Nephron (organoid): ENCODE results near the gene TSPAN18.
A peak's percentile ranks its signal among the peaks of the same experiment; 100 is the strongest.

Experiments used
- H3K27ac Mint-ChIP-seq, 3 experiments: 2 replicates each; pipeline ENCODE4 v1.8.0; 2020; ENCODE audit warnings: mixed read lengths in 3 of 3, mild to moderate bottlenecking in 2 of 3, moderate library complexity in 1 of 3
- H3K27me3 Mint-ChIP-seq: 2 replicates; pipeline ENCODE4 v1.8.0; 2021; ENCODE audit warnings: low read depth, mild to moderate bottlenecking, moderate library complexity, mixed read lengths
- H3K36me3 Mint-ChIP-seq: 2 replicates; pipeline ENCODE4 v1.8.0; 2020; ENCODE audit warnings: low read depth, mixed read lengths
- H3K4me1 Mint-ChIP-seq: 2 replicates; pipeline ENCODE4 v1.8.0; 2020; ENCODE audit warnings: mixed read lengths
- H3K4me3 Mint-ChIP-seq, 3 experiments: 2 replicates each; pipeline ENCODE4 v1.8.0; 2020; ENCODE audit warnings: mild to moderate bottlenecking in 3 of 3, mixed read lengths in 3 of 3, moderate library complexity in 2 of 3
- H3K9me3 Mint-ChIP-seq: 2 replicates; pipeline ENCODE4 v1.8.0; 2020; ENCODE audit warnings: mixed read lengths
- CTCF ChIP-seq, 3 experiments: fragments of 200-600 bp; sonication (generic); IDR thresholded peaks; one replicate each; pipeline ENCODE4 v1.5.0; 2021; ENCODE audit warnings: antibody characterized with exemption in 3 of 3; ENCODE audit not compliant: unreplicated experiment in 3 of 3

The TSPAN18 gene

GRCh38 chr11:44752300-44752699 lies 25.5 kb downstream of the TSPAN18 start:
- H3K4me3 Mint-ChIP-seq: no peak overlapping the region
- H3K36me3 Mint-ChIP-seq: no peaks in the 10 kb centered on the region
- no peaks in the 10 kb centered on the region for H3K27me3 Mint-ChIP-seq
- TF ChIP-seq CTCF (IDR thresholded peaks at IDR 0.05; ENCODE audit: unreplicated experiment in 3 of 3): no peak
- peaks cover 64% of the 10 kb centered on the region for H3K4me1 Mint-ChIP-seq
- peak overlapping the region in 2 of 3 experiments; percentile 41 to 43 for H3K27ac Mint-ChIP-seq
- H3K9me3 Mint-ChIP-seq: no peaks in the 10 kb centered on the region

- H3K4me3 Mint-ChIP-seq: no peak overlapping the region
- H3K4me1 Mint-ChIP-seq: peaks cover 60% of the 10 kb centered on the region
- no peaks in the 10 kb centered on the region for H3K36me3 Mint-ChIP-seq
- no peaks in the 10 kb centered on the region for H3K9me3 Mint-ChIP-seq
- H3K27me3 Mint-ChIP-seq: no peaks in the 10 kb centered on the region
- no peak for TF ChIP-seq CTCF (IDR thresholded peaks at IDR 0.05; ENCODE audit: unreplicated experiment in 3 of 3)
- H3K27ac Mint-ChIP-seq: peak overlapping the region; percentile 24 to 65 (median 56)
These were observed 26.0 kb downstream of the TSPAN18 start for GRCh38 chr11:44752713-44753112.

GRCh38 chr11:44753961-44754645 lies 27.3 kb downstream of the TSPAN18 start:
- H3K4me1 Mint-ChIP-seq: peaks cover 58% of the 10 kb centered on the region

GRCh38 chr11:44754876-44755555 lies 28.3 kb downstream of the TSPAN18 start:
- Mint-ChIP-seq H3K9me3 (peaks cover 8% of the 10 kb centered on the region), H3K27me3 (no peaks in the 10 kb centered on the region), H3K27ac (peak overlapping the region; percentile 32 to 65 (median 62)), H3K4me1 (peaks cover 63% of the 10 kb centered on the region), H3K36me3 (peaks cover 4% of the 10 kb centered on the region), H3K4me3 (no peak overlapping the region)
- TF ChIP-seq CTCF (IDR thresholded peaks at IDR 0.05; ENCODE audit: unreplicated experiment in 3 of 3): no peak

More at GRCh38 chr11:44753961-44754645, 27.3 kb downstream of the TSPAN18 start:
- peaks cover 5% of the 10 kb centered on the region for H3K9me3 Mint-ChIP-seq
- peak overlapping the region; percentile 32 to 65 (median 62) for H3K27ac Mint-ChIP-seq
- H3K36me3 Mint-ChIP-seq: no peaks in the 10 kb centered on the region
- H3K4me3 Mint-ChIP-seq: no peak overlapping the region
- no peak for TF ChIP-seq CTCF (IDR thresholded peaks at IDR 0.05; ENCODE audit: unreplicated experiment in 3 of 3)
- no peaks in the 10 kb centered on the region for H3K27me3 Mint-ChIP-seq

GRCh38 chr11:44755556-44756523 lies 29.1 kb downstream of the TSPAN18 start:
- Mint-ChIP-seq H3K4me3 (peak overlapping the region in 1 of 3 experiments; percentile 1), H3K4me1 (peaks cover 63% of the 10 kb centered on the region), H3K27me3 (no peaks in the 10 kb centered on the region), H3K9me3 (peaks cover 8% of the 10 kb centered on the region), H3K27ac (peak overlapping the region; percentile 29 to 65 (median 36)), H3K36me3 (peaks cover 4% of the 10 kb centered on the region)
- no peak for TF ChIP-seq CTCF (IDR thresholded peaks at IDR 0.05; ENCODE audit: unreplicated experiment in 3 of 3)
